Caco-2 (cell line): ENCODE data around the gene SPTLC2. TPM values are rescaled to one million over a fixed set of nuclear protein-coding genes. Genes with fewer than 3 reads are reported as not detected.

ENCODE experiments used
- BruUV-seq: library from RNA; stranded (reverse); fragments of 400-500 nt; replicated peaks from 2 replicates; lab custom pipeline; 2021; lab: Mats Ljungman, UMichigan
- CTCF ChIA-PET: fragments of 300-600 bp; sonication (Branson Sonifier 250); formaldehyde crosslinking; loops from one replicate; lab custom pipeline; 2022; ENCODE audit warnings: antibody characterized with exemption; lab: Charles Lee
- POLR2A ChIA-PET: fragments of 300-600 bp; sonication (Branson Sonifier 250); formaldehyde crosslinking; loops from one replicate; lab custom pipeline; 2022; ENCODE audit warnings: antibody characterized with exemption; lab: Charles Lee
- DNase-seq, 2 experiments: peaks; one replicate each; pipeline versions ENCODE4 v3.0.0 to v3.0.0-alpha.2; 2020 to 2022
- H3K27me3 ChIP-seq: replicated peaks from 2 replicates; pipeline ENCODE4 v1.6.0; 2011; ENCODE audit warnings: low read length; ENCODE audit not compliant: control insufficient read depth, insufficient read depth
- H3K36me3 ChIP-seq: 2 replicates; pipeline ENCODE4 v1.5.1; 2011; ENCODE audit warnings: low read length; ENCODE audit not compliant: control insufficient read depth, insufficient read depth
- H3K4me1 ChIP-seq: fragments of 250-450 bp; sonication (Bioruptor Pico); 2 replicates; pipeline ENCODE4 v1.5.1; 2020; ENCODE audit warnings: mild to moderate bottlenecking
- H3K4me3 ChIP-seq: 2 replicates; pipeline ENCODE4 v1.5.1; 2011; ENCODE audit warnings: low read depth, mild to moderate bottlenecking, control low read depth, low read length
- H3K9me3 ChIP-seq: fragments of 250-450 bp; sonication (Bioruptor Pico); 2 replicates; pipeline ENCODE4 v1.5.1; 2020; ENCODE audit warnings: mild to moderate bottlenecking, moderate library complexity
- H3K27ac Mint-ChIP-seq: one replicate; pipeline ENCODE4 v1.8.0; 2022; ENCODE audit warnings: mixed read lengths; ENCODE audit not compliant: unreplicated experiment
- H3K27me3 Mint-ChIP-seq: one replicate; pipeline ENCODE4 v1.8.0; 2022; ENCODE audit warnings: mixed read lengths; ENCODE audit not compliant: insufficient read depth, unreplicated experiment
- H3K36me3 Mint-ChIP-seq: one replicate; pipeline ENCODE4 v1.8.0; 2022; ENCODE audit warnings: mild to moderate bottlenecking, mixed read lengths; ENCODE audit not compliant: insufficient read depth, unreplicated experiment
- H3K4me1 Mint-ChIP-seq: one replicate; pipeline ENCODE4 v1.8.0; 2022; ENCODE audit warnings: low read depth, mixed read lengths; ENCODE audit not compliant: unreplicated experiment
- H3K4me3 Mint-ChIP-seq: one replicate; pipeline ENCODE4 v1.8.0; 2022; ENCODE audit warnings: mild to moderate bottlenecking, moderate library complexity, mixed read lengths; ENCODE audit not compliant: unreplicated experiment
- H3K9me3 Mint-ChIP-seq: one replicate; pipeline ENCODE4 v1.8.0; 2022; ENCODE audit warnings: mixed read lengths; ENCODE audit not compliant: unreplicated experiment
- CTCF ChIP-seq, 2 experiments: fragments of 200-600 bp in 1 of 2; IDR thresholded peaks; 1 replicate in 1 of 2; 2 replicates in 1 of 2; pipeline versions ENCODE4 v1.5.1 to v1.8.0; 2011 to 2022; ENCODE audit warnings: antibody characterized with exemption in 1 of 2, control low read depth in 1 of 2, inconsistent platforms in 1 of 2, low read depth in 1 of 2, low read length in 1 of 2, mild to moderate bottlenecking in 1 of 2, moderate library complexity in 1 of 2; ENCODE audit not compliant: insufficient read depth in 1 of 2, severe bottlenecking in 1 of 2, unreplicated experiment in 1 of 2
- intact Hi-C: fragments of 100-400 bp; cut with micrococcal nuclease; formaldehyde crosslinking; loops from one replicate; pipeline ENCODE4 v1.10.0; 2022; ENCODE audit not compliant: unreplicated experiment
- total RNA-seq: library from RNA; stranded (reverse); gene quantifications from 2 replicates; pipeline ENCODE4 v1.2.3, GENCODE V29; 2022

Gene SPTLC2
- total RNA-seq, 1 experiment from 2014 or later = 49.6 TPM

GRCh38 chr14:77543637-77544334, 72.7 kb downstream of the SPTLC2 start:
- BruUV-seq = no TSS peak
- Mint-ChIP-seq H3K4me3 (no peak overlapping the region), H3K9me3 (no peaks in the 10 kb centered on the region), H3K27ac (no peak overlapping the region), H3K4me1 (no peaks in the 10 kb centered on the region), H3K36me3 (peaks cover 67% of the 10 kb centered on the region), H3K27me3 (no peaks in the 10 kb centered on the region)
- H3K27me3 ChIP-seq = no peaks in the 10 kb centered on the region
- ChIA-PET POLR2A (no interaction called here), CTCF (interaction anchor here (0.7 kb wide), 1 partner anchor 11 kb away, joined by 3 read pairs; no protein-coding TSS in a partner anchor)
- H3K36me3 ChIP-seq = peaks cover 1% of the 10 kb centered on the region
- intact Hi-C loops = no loop called here
- no peak for TF ChIP-seq CTCF (IDR thresholded peaks at IDR 0.05; ENCODE audit: insufficient read depth in 1 of 2, low read depth in 1 of 2, low read length in 1 of 2, severe bottlenecking in 1 of 2, unreplicated experiment in 1 of 2)
- H3K4me3 ChIP-seq = no peak overlapping the region
- DNase-seq = no peak
- peaks cover 23% of the 10 kb centered on the region for H3K4me1 ChIP-seq
- no peaks in the 10 kb centered on the region for H3K9me3 ChIP-seq

GRCh38 chr14:77543240-77543551, 73.2 kb downstream of the SPTLC2 start:
- Histone ChIP-seq H3K4me3 (no peak overlapping the region), H3K4me1 (peaks cover 23% of the 10 kb centered on the region), H3K36me3 (no peaks in the 10 kb centered on the region; the same call in none of the 2 replicates), H3K9me3 (no peaks in the 10 kb centered on the region), H3K27me3 (no peaks in the 10 kb centered on the region)
- Mint-ChIP-seq H3K9me3 (no peaks in the 10 kb centered on the region), H3K36me3 (peaks cover 61% of the 10 kb centered on the region), H3K27me3 (no peaks in the 10 kb centered on the region), H3K27ac (no peak overlapping the region), H3K4me1 (no peaks in the 10 kb centered on the region), H3K4me3 (no peak overlapping the region)
- no peak for TF ChIP-seq CTCF (IDR thresholded peaks at IDR 0.05; ENCODE audit: insufficient read depth in 1 of 2, low read depth in 1 of 2, low read length in 1 of 2, severe bottlenecking in 1 of 2, unreplicated experiment in 1 of 2)
- POLR2A ChIA-PET = no interaction called here
- CTCF ChIA-PET = no interaction called here
- intact Hi-C loops = no loop called here
- no TSS peak for BruUV-seq
- DNase-seq = peak in 1 of 2 experiments; percentile 12

GRCh38 chr14:77542421-77543239, 73.8 kb downstream of the SPTLC2 start:
- no peak for DNase-seq
- CTCF ChIA-PET = no interaction called here
- Mint-ChIP-seq H3K27ac (no peak overlapping the region), H3K9me3 (no peaks in the 10 kb centered on the region), H3K4me3 (no peak overlapping the region), H3K27me3 (no peaks in the 10 kb centered on the region), H3K4me1 (no peaks in the 10 kb centered on the region), H3K36me3 (peaks cover 58% of the 10 kb centered on the region)
- no TSS peak for BruUV-seq
- no peaks in the 10 kb centered on the region; the same call in none of the 2 replicates for H3K36me3 ChIP-seq
- no peaks in the 10 kb centered on the region for H3K27me3 ChIP-seq
- peaks cover 26% of the 10 kb centered on the region for H3K4me1 ChIP-seq
- POLR2A ChIA-PET = no interaction called here
- no peak for TF ChIP-seq CTCF (IDR thresholded peaks at IDR 0.05; ENCODE audit: insufficient read depth in 1 of 2, low read depth in 1 of 2, low read length in 1 of 2, severe bottlenecking in 1 of 2, unreplicated experiment in 1 of 2)
- no peak overlapping the region for H3K4me3 ChIP-seq
- H3K9me3 ChIP-seq = no peaks in the 10 kb centered on the region
- intact Hi-C loops = no loop called here
